WTC11 (cell line): ENCODE data around the gene TRAPPC10. TPM values are rescaled to one million over a fixed set of nuclear protein-coding genes. Genes with fewer than 3 reads are reported as not detected.

Experiments used
- ATAC-seq: fragments of 200-7000 bp; cut with Tn5 transposase; 2 replicates; pipeline ENCODE4 v1.10.0; 2021; ENCODE audit warnings: mild to moderate bottlenecking, moderate library complexity
- CTCF ChIA-PET: fragments of 300-600 bp; sonication (Branson Sonifier 250); formaldehyde crosslinking; loops from one replicate; lab custom pipeline; 2021; ENCODE audit warnings: antibody characterized with exemption; lab: Charles Lee
- POLR2A ChIA-PET: fragments of 350-600 bp; sonication (Branson Sonifier 250); formaldehyde crosslinking; loops from one replicate; lab custom pipeline; 2021; ENCODE audit warnings: antibody characterized with exemption; lab: Charles Lee
- DNase-seq: peaks from one replicate; pipeline ENCODE4 v3.0.0; 2021; ENCODE audit warnings: low spot score
- H3K27ac Mint-ChIP-seq: 2 replicates; pipeline ENCODE4 v1.8.0; 2021; ENCODE audit warnings: mixed read lengths
- H3K27me3 Mint-ChIP-seq: 2 replicates; pipeline ENCODE4 v1.8.0; 2021; ENCODE audit warnings: low read depth, mild to moderate bottlenecking, moderate library complexity, mixed read lengths
- H3K36me3 Mint-ChIP-seq: 2 replicates; pipeline ENCODE4 v1.8.0; 2021; ENCODE audit warnings: mixed read lengths
- H3K4me1 Mint-ChIP-seq: 2 replicates; pipeline ENCODE4 v1.8.0; 2022; ENCODE audit warnings: mixed read lengths
- H3K4me3 Mint-ChIP-seq: 2 replicates; pipeline ENCODE4 v1.8.0; 2021; ENCODE audit warnings: mild to moderate bottlenecking, moderate library complexity, mixed read lengths
- H3K9me3 Mint-ChIP-seq: 2 replicates; pipeline ENCODE4 v1.8.0; 2021; ENCODE audit warnings: mixed read lengths
- ELF4 ChIP-seq: sonication (generic); formaldehyde crosslinking; IDR thresholded peaks from 2 replicates; pipeline ENCODE4 v1.8.1; 2022; ENCODE audit warnings: low read depth, mild to moderate bottlenecking, moderate library complexity, missing genetic modification reagents
- FOXJ3 ChIP-seq: sonication (generic); formaldehyde crosslinking; IDR thresholded peaks from 2 replicates; pipeline ENCODE4 v1.9.0; 2021; ENCODE audit warnings: missing genetic modification reagents, mild to moderate bottlenecking, borderline replicate concordance
- FOXP1 ChIP-seq: sonication (generic); formaldehyde crosslinking; IDR thresholded peaks from 2 replicates; pipeline ENCODE4 v1.8.0; 2022; ENCODE audit warnings: missing genetic modification reagents, mild to moderate bottlenecking, moderate library complexity, borderline replicate concordance
- GABPB1 ChIP-seq: sonication (generic); formaldehyde crosslinking; IDR thresholded peaks from 2 replicates; pipeline ENCODE4 v1.8.1; 2023; ENCODE audit warnings: mild to moderate bottlenecking, missing genetic modification reagents
- GTF2I ChIP-seq: fragments of 250-450 bp; sonication (Bioruptor Pico); conservative IDR thresholded peaks from 2 replicates; pipeline ENCODE4 v1.4.0; 2021; ENCODE audit warnings: mild to moderate bottlenecking
- IRF2 ChIP-seq: sonication (generic); formaldehyde crosslinking; IDR thresholded peaks from 2 replicates; pipeline ENCODE4 v1.8.0; 2022; ENCODE audit warnings: low read depth, missing genetic modification reagents, borderline replicate concordance
- JUN ChIP-seq: sonication (generic); formaldehyde crosslinking; IDR thresholded peaks from 2 replicates; pipeline ENCODE4 v1.8.0; 2023; ENCODE audit warnings: mild to moderate bottlenecking, missing genetic modification reagents
- MYBL2 ChIP-seq: sonication (generic); formaldehyde crosslinking; IDR thresholded peaks from 2 replicates; pipeline ENCODE4 v1.8.1; 2023; ENCODE audit warnings: mild to moderate bottlenecking, moderate library complexity, missing genetic modification reagents
- NFATC4 ChIP-seq: fragments of 250-450 bp; sonication (Bioruptor Pico); IDR thresholded peaks from 2 replicates; pipeline ENCODE4 v1.9.0; 2021; ENCODE audit warnings: mild to moderate bottlenecking
- NFE2L1 ChIP-seq: sonication (generic); formaldehyde crosslinking; IDR thresholded peaks from 2 replicates; pipeline ENCODE4 v1.8.1; 2023; ENCODE audit warnings: missing genetic modification reagents
- PREB ChIP-seq: sonication (generic); formaldehyde crosslinking; IDR thresholded peaks from 2 replicates; pipeline ENCODE4 v1.8.1; 2022; ENCODE audit warnings: mild to moderate bottlenecking, missing genetic modification reagents, moderate library complexity, borderline replicate concordance
- RELA ChIP-seq: sonication (generic); formaldehyde crosslinking; IDR thresholded peaks from 2 replicates; pipeline ENCODE4 v1.8.1; 2022; ENCODE audit warnings: missing genetic modification reagents, mild to moderate bottlenecking, borderline replicate concordance
- SMAD3 ChIP-seq: sonication (generic); formaldehyde crosslinking; IDR thresholded peaks from 2 replicates; pipeline ENCODE4 v1.8.0; 2022; ENCODE audit warnings: missing genetic modification reagents, mild to moderate bottlenecking, borderline replicate concordance
- SMAD4 ChIP-seq: sonication (generic); formaldehyde crosslinking; IDR thresholded peaks from 2 replicates; pipeline ENCODE4 v1.8.0; 2022; ENCODE audit warnings: mild to moderate bottlenecking, missing genetic modification reagents
- STAT6 ChIP-seq: sonication (generic); formaldehyde crosslinking; conservative IDR thresholded peaks from 2 replicates; pipeline ENCODE4 v1.8.1; 2023; ENCODE audit warnings: mild to moderate bottlenecking, low read depth, missing genetic modification reagents, moderate library complexity
- TEAD1 ChIP-seq: sonication (generic); formaldehyde crosslinking; IDR thresholded peaks from 2 replicates; pipeline ENCODE4 v1.8.0; 2022; ENCODE audit warnings: mild to moderate bottlenecking, missing genetic modification reagents
- TEAD4 ChIP-seq: sonication (generic); formaldehyde crosslinking; IDR thresholded peaks from 2 replicates; pipeline ENCODE4 v1.8.0; 2022; ENCODE audit warnings: mild to moderate bottlenecking, missing genetic modification reagents
- ZBTB43 ChIP-seq: sonication (generic); formaldehyde crosslinking; IDR thresholded peaks from 2 replicates; pipeline ENCODE4 v1.8.1; 2023; ENCODE audit warnings: mild to moderate bottlenecking, missing genetic modification reagents
- ZNF121 ChIP-seq: sonication (generic); formaldehyde crosslinking; IDR thresholded peaks from 2 replicates; pipeline ENCODE4 v1.8.0; 2023; ENCODE audit warnings: missing genetic modification reagents
- ZNF671 ChIP-seq: fragments of 250-450 bp; sonication (Bioruptor Pico); IDR thresholded peaks from 2 replicates; pipeline ENCODE4 v1.8.0; 2021; ENCODE audit warnings: mild to moderate bottlenecking
- total RNA-seq: library from RNA; stranded (reverse); gene quantifications from 3 replicates; pipeline ENCODE4 v1.2.3, GENCODE V29; 2021
- TF ChIP-seq, protein P1 (sequence below): sonication (generic); formaldehyde crosslinking; IDR thresholded peaks from 2 replicates; pipeline ENCODE4 v1.8.0; 2022; ENCODE audit warnings: mild to moderate bottlenecking, missing genetic modification reagents
- TF ChIP-seq, protein P2 (sequence below): fragments of 250-450 bp; sonication (Bioruptor Pico); IDR thresholded peaks from 2 replicates; pipeline ENCODE4 v2.1.2; 2022; ENCODE audit warnings: mild to moderate bottlenecking, moderate library complexity

The TRAPPC10 gene
- total RNA-seq, 1 experiment from 2014 or later, result 34.5 TPM

DNA sequence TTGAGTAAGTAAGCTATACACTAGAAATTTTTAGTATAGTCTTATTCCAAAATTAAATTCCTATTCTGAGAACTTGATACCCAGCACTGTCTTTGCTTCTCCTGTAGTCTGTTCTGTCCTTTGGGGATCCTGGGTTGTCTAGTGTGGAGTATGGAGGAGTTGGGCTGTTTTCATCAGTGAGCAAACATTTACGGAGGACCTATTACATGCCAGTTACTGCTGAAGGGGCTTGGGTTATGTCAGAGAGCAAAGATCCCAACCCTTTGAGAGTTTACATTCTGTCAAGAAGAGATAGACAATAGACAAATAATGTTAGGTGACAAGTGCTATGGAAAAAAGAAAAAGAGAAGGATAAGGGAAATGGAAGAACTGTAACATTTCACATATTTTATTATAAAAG, 9.0 kb downstream of the TRAPPC10 start (continued):
- no peak for TF ChIP-seq SMAD3 (CRISPR knock-in tag)
- no peak for TF ChIP-seq MYBL2

- TF ChIP-seq ZNF121 (CRISPR knock-in tag) (no peak), ZBTB43 (CRISPR knock-in tag) (no peak), NFATC4 (no peak)
- Mint-ChIP-seq H3K4me3 (no peak overlapping the region), H3K4me1 (peaks cover 39% of the 10 kb centered on the region), H3K36me3 (peaks cover 6% of the 10 kb centered on the region; the same call in 1 of the 2 replicates), H3K27ac (no peak overlapping the region), H3K27me3 (no peaks in the 10 kb centered on the region), H3K9me3 (peaks cover 7% of the 10 kb centered on the region)
- no peak for ATAC-seq
- POLR2A ChIA-PET, result no interaction called here
- no peak for DNase-seq
- CTCF ChIA-PET, result no interaction called here
These were observed 12.1 kb downstream of the TRAPPC10 start for GRCh38 chr21:44024257-44024656.

DNA sequence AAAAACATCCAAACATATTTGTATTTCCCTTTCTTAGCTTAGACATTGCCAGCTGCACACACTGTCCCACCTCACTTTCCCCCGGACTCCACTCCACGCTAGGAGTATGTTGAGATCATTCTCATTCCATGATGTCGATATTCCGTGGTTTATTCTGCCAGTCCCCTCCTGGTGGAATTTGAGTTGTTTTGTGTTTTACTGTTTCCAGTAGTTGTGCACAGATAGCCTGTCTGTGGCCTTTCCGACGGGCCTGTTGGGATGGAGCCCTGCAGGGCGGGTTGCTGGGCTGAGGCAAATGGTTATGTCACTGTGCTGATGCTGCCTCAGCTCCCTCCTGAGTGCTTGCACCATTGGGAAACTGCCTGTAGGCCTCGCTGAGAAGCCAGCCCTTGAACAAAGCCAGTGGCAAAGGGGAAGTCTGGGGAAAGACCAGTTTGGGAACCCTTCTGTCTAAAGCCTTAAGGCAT, 12.8 kb downstream of the TRAPPC10 start:
- CTCF ChIA-PET, result interaction anchor here (1.0 kb wide), 1 partner anchor 47 kb away, joined by 3 read pairs; no protein-coding TSS in a partner anchor
- Mint-ChIP-seq H3K27me3 (no peaks in the 10 kb centered on the region), H3K4me3 (no peak overlapping the region), H3K36me3 (peaks cover 6% of the 10 kb centered on the region; the same call in 1 of the 2 replicates), H3K4me1 (peaks cover 39% of the 10 kb centered on the region), H3K27ac (peak overlapping the region; percentile 64; the same call in 1 of the 2 replicates), H3K9me3 (peaks cover 7% of the 10 kb centered on the region)
- POLR2A ChIA-PET, result no interaction called here
- DNase-seq (no peak), ATAC-seq (peak; percentile 68)
- TF ChIP-seq PREB (CRISPR knock-in tag) (no peak), JUN (CRISPR knock-in tag) (no peak), NFE2L1 (no peak), FOXJ3 (no peak), ELF4 (CRISPR knock-in tag) (no peak), GABPB1 (CRISPR knock-in tag) (no peak), ZNF671 (CRISPR knock-in tag) (no peak)
- TF ChIP-seq, protein P1, sequence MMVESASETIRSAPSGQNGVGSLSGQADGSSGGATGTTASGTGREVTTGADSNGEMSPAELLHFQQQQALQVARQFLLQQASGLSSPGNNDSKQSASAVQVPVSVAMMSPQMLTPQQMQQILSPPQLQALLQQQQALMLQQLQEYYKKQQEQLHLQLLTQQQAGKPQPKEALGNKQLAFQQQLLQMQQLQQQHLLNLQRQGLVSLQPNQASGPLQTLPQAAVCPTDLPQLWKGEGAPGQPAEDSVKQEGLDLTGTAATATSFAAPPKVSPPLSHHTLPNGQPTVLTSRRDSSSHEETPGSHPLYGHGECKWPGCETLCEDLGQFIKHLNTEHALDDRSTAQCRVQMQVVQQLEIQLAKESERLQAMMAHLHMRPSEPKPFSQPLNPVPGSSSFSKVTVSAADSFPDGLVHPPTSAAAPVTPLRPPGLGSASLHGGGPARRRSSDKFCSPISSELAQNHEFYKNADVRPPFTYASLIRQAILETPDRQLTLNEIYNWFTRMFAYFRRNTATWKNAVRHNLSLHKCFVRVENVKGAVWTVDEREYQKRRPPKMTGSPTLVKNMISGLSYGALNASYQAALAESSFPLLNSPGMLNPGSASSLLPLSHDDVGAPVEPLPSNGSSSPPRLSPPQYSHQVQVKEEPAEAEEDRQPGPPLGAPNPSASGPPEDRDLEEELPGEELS, result no peak

GRCh38 chr21:44027607-44028286, 15.6 kb downstream of the TRAPPC10 start:
- no peak for DNase-seq
- no peaks in the 10 kb centered on the region for H3K27me3 Mint-ChIP-seq
- ChIA-PET CTCF (no interaction called here), POLR2A (no interaction called here)
- no peak for ATAC-seq
- H3K36me3 Mint-ChIP-seq, result peaks cover 10% of the 10 kb centered on the region
- peaks cover 7% of the 10 kb centered on the region for H3K9me3 Mint-ChIP-seq
- peaks cover 30% of the 10 kb centered on the region for H3K4me1 Mint-ChIP-seq
- H3K4me3 Mint-ChIP-seq, result no peak overlapping the region
- no peak overlapping the region for H3K27ac Mint-ChIP-seq
- no peak for TF ChIP-seq RELA (CRISPR knock-in tag)
- no peak for TF ChIP-seq TEAD1
- TF ChIP-seq TEAD4 (CRISPR knock-in tag), result no peak
- TF ChIP-seq, protein P2, sequence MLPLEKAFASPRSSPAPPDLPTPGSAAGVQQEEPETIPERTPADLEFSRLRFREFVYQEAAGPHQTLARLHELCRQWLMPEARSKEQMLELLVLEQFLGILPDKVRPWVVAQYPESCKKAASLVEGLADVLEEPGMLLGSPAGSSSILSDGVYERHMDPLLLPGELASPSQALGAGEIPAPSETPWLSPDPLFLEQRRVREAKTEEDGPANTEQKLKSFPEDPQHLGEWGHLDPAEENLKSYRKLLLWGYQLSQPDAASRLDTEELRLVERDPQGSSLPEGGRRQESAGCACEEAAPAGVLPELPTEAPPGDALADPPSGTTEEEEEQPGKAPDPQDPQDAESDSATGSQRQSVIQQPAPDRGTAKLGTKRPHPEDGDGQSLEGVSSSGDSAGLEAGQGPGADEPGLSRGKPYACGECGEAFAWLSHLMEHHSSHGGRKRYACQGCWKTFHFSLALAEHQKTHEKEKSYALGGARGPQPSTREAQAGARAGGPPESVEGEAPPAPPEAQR (CRISPR knock-in tag), result no peak
- TF ChIP-seq SMAD4 (CRISPR knock-in tag), result no peak
- TF ChIP-seq STAT6 (CRISPR knock-in tag), result no peak
- TF ChIP-seq GTF2I (CRISPR knock-in tag), result no peak
- TF ChIP-seq IRF2, result no peak
- no peak for TF ChIP-seq FOXP1 (CRISPR knock-in tag)
- TF ChIP-seq PREB (CRISPR knock-in tag), result no peak
